ENCODE measurements around the gene SLC22A14.
"Not testable (repeated sequence)": the region's sequence is repeated elsewhere in the genome, so short reads cannot be mapped to it uniquely, and the experiment has no call there.

Gene SLC22A14

DNA sequence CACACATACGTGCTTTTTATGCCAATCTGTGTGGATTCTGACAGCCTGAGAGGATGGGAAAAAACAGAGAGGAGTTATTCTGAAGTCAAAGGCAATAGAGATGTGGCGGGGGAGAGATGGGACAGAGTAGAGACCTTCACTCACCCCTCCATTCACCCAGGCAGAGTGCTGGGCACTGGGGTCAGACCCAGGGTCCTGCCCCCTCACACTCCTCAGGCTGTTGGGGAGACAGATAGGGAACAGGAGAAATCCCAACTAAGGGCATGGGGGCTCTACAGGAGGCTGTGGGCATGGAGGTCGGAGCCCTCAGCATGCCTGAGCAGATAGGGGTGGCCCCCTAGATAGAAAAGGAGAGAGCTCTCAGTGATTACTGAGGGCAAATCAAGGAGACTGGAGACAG lies 30.3 kb downstream of the SLC22A14 start:
- in situ Hi-C loops (cut with MboI; ENCODE audit: low sequenced_read_pairs), result no loop called here

DNA sequence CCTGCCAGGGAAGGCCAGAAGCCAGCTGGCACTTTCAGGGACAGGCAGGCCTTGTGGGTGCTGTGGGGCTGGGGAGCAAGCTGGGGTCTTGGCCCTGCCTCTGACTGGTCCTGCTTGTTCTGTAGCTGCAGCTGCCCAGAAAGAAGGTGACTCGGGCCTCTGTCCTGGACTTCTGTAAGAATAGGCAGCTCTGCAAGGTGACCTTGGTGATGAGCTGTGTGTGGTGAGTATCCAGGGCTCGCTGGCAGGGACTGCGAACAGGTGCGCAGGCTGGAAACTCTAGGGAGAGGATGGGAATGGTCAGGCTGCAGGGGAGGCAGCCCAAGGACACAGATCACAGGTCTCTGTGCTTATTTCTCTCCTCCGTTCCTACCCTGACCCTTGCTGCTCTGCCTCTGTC lies 31.2 kb downstream of the SLC22A14 start:
- in situ Hi-C loops (cut with MboI; ENCODE audit: low sequenced_read_pairs), result no loop called here

DNA sequence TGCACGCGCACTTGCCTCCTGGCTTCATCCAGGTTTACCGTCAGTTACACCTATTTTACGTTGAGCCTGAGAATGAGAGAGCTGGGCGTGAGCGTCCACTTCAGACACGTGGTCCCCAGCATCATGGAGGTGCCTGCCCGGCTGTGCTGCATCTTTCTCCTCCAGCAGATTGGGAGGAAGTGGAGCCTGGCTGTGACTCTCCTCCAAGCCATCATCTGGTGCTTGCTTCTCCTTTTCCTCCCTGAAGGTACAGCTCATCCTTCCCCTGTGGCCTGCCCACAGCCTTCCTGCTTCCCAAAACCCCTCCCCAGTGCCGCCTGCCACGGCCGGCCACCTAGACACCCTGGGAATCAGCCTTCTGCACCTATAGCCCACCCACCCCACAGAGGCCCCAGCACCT lies 31.6 kb downstream of the SLC22A14 start:
- in situ Hi-C loops (cut with MboI; ENCODE audit: low sequenced_read_pairs), result no loop called here

DNA sequence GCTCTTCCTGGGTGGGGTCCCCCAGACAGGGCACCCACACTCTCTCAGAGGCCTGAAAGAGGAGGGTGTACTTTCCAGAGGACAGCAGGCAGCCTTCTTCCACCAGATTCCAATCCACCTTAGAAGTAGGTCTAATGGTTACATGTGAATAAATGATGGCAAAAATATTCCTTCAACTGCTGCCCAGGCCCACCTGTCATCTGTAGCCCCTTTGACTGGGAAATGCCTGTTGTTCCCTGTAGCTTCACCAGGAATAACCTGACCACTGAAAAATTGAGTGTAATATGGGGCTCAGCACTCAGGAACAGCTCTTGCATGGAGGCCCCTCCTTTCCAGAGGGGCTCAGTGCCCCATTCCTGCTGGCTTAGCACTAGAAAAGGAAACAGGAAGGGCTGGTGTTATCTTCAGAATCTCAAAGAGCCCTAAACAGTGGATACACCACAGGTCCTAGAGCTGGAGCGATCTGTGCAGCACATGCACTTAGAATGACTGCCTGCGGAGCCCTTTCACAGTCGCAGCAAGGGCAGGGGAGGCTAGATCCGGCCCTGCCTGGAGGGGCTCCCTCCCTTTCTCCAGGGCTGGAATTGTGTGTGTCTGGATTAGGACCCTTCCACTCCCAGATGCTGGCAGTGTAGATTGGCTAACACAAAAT lies 32.1 kb downstream of the SLC22A14 start:
- in situ Hi-C loops (cut with MboI; ENCODE audit: low sequenced_read_pairs), result no loop called here

DNA sequence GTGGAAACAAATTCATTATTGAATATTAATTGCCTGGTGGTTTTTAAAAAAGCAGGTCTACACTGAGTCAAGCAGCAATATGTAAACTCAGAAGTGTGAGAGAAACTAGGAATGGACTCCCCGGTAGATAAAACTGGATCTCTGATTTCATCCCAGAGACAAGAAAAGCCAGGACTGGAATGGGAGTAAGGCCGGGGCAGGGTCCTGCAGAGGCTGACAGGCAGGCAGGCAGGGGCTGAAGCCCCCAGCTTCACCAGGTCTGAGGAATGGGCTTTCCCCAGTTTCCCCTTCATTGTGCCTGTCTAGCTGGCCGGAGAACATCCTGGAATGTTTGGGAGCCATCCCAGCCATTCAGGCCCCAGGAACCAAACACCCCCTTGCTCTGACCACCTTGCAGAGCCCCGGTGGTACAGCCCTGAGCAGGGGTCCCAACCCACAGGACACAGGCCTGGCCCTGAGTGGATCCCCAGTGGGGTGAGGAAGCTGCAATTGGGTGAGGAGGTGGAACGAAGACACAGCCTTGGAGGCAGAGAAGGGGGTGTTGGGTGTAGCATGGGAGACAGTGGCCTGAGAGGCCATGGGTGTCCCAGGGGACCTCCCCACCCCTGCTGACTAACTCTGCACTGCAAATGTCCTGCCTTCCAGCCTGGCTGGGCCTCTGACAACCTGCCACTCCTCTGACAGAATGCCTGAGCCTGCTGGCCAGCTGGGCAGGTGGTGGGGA lies 32.8 kb downstream of the SLC22A14 start:
- in situ Hi-C loops (cut with MboI; ENCODE audit: low sequenced_read_pairs), result no loop called here

DNA sequence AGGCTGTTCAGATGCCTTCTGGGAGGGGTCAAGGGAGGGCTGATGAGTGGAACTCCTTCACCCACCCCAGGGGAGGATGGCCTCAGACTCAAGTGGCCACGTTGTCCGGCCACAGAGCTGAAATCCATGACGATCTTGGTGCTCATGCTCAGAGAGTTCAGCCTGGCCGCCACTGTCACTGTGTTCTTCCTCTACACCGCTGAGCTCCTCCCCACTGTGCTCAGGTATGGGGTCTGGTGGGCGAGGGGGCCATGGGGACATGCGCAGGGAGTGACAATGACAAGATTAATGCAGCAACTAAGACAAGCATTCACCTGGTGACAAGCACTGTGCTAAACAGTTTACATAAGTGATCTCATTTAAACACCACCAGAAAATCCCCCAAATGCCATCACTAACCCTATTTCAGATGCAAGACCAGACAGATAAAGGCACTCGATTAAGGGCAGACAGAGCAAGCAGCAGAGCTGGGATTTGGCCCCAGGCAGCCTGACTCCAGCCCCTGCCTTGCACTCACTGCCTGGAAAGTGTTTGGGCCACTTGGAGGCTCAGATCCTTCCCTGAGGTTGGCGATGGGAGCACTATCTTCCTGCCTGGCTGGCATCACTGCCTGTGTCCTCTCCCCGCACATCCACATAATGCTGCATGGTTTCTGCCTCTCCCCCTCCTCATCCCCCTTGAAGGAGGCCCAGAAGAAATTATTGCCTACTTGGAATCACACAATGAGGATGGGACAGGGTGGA lies 33.6 kb downstream of the SLC22A14 start:
- in situ Hi-C loops (cut with MboI; ENCODE audit: low sequenced_read_pairs), result no loop called here

DNA sequence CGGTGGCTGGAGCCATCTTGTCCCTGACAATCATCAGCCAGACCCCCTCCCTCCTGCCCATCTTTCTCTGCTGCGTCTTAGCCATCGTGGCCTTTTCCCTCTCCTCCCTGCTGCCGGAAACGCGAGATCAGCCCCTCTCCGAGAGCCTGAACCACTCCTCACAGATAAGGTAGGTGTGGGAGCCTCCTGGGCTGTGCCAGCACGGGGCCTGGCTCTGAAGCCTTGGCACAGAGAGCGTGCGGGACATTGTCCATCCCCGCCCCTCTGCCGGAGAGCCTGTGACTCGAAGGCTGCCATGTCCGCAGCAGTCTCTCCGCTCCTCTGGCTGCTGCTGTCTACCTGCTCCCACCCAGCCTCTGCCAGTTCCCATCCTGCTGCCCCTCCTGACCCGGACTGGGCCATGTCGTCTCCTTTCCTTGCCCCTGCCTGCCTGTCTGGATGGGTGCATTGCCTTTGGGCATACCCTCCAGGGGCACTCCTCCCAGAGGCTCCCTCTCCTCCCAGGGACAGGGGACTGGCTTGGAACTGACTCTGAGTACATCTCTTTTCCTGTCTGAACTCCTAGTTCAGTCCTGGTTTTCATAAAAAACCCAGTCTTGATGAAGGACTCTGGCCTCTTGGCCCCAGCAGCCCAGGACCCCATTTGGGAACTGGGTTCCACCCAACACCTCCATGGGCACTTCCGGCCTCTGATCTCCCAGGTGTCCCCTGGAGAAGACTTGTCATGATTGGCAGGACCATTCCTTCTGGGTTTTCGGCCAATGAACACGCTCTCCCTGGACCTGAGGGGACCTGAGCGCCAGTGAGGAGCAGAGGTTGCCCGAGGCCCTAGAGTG lies 34.5 kb downstream of the SLC22A14 start:
- in situ Hi-C loops (cut with MboI; ENCODE audit: low sequenced_read_pairs), result no loop called here

DNA sequence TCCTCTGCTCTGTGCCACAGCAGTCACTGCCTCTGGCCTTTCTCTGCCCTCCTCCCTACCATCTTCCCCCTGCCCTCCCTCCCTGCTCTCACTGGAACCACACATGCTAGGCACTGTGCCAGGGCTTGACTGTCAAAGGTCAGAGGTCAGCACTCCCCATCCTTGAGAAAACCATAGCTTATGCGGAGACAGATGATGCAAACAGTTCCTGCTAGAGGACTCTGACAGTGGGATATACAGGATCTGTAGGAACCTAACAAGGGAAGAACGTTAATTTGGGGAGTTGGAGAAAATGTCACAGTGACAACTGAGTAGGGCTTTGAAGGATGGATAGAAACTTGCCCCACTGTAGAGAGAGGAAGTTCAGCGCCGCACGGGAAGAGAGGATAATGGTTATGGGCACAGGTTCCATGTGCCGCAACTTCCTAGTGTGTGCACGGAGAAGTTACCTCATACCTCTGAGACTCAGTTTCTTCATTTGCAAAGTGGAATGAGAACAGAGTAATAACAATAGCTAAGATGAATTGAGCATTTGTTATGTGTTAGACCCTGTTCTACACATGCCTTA lies 35.2 kb downstream of the SLC22A14 start:
- in situ Hi-C loops (cut with MboI; ENCODE audit: low sequenced_read_pairs), result no loop called here

DNA sequence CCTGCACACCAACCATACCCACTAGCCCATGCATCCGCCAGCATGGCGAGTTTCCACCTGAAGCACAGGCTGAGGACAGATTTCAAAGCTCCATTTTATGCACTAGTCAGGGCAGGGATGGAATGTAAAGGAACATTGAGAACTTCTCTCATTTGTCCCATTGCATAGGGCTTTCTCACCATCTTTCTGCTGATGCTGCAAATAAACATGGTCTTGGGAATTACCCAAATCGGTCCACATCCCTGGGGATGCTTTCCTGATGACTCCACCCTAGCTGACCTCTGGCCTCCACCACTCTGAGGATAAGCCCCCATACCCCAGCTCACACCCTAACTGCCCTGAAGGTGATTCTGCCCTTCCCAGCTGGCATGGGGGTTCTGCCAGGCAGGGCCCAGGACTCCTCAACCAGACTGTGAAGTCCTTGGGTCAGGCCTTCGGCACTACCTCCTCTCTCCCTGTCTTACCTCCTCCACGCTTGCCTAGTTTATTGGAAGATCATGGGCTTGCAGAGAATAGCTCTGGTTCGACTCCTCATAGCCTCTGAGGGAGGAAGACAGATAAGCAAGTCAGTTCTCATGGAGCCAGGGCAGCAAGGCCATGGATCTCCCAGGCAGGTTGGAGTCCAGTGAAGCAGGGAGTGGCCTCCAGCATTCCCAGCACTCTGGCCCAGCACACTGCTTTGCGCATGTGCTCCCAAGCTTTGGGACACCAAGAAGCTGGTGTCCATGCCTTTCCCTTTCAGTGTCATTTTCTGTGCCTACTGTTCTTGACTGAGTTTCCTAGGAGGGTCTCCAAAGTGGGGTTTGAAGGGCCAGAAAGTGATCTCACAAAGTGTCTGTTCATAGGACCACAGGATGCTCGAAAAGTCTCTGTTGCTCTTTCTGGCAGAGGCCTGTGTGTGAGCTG lies 36.9 kb downstream of the SLC22A14 start:
- in situ Hi-C loops (cut with MboI; ENCODE audit: low sequenced_read_pairs), result no loop called here

DNA sequence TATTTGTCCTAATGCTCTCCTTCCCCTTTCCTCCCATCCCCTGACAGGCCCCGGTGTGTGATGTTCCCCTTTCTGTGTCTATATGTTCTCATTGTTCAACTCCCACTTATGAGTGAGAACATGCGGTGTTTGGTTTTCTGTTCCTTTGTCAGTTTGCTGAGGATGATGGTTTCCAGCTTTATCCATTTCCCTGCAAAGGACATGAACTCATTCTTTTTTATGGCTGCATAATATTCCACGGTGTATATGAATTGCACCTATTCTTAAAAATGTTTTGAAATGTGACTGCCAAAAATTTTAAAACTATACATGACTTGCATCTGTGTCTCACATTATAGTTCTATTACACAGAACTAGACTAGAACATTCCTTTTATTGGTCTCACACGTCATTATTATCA lies 38.5 kb downstream of the SLC22A14 start:
- in situ Hi-C loops (cut with MboI; ENCODE audit: low sequenced_read_pairs), result not testable (repeated sequence)

DNA sequence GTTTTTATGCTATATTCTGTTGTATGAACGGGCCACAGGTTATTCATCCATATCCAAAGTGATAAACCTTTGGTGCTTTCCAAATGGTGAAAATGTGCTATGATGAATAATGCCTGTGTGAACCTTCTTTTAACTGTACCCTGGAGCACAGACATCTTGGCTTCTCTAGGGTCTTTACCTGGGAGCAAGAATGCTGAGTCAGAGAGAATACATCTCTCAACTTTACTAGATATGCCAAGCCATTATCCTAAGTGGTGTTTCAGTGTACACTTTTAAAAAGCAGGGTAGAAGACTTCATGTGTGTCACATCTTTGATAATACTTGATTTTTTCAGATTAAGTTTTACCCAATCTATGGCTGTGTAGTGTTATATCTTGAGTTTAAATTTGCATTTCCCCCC lies 41.0 kb downstream of the SLC22A14 start:
- in situ Hi-C loops (cut with MboI; ENCODE audit: low sequenced_read_pairs), result no loop called here

DNA sequence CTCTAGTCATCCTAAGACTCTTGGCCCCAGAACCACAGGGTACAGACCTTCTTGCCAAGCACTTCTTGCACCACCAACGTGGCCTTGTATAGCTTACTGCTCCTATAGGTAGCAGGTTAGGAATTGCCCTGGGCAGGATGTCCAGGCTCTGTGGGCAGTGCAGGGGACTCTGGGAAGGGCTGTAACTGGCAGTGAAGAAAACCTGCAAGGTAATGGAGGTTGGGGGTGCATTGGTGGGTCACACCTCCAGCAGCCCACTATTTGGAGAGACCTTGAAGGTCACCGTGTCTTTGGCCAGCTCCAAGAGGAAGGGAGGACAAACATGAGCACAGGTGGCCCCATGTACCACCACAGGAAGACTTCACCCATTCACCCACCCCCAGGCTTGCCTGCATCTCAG lies 43.2 kb downstream of the SLC22A14 start:
- in situ Hi-C loops (cut with MboI; ENCODE audit: low sequenced_read_pairs), result no loop called here

DNA sequence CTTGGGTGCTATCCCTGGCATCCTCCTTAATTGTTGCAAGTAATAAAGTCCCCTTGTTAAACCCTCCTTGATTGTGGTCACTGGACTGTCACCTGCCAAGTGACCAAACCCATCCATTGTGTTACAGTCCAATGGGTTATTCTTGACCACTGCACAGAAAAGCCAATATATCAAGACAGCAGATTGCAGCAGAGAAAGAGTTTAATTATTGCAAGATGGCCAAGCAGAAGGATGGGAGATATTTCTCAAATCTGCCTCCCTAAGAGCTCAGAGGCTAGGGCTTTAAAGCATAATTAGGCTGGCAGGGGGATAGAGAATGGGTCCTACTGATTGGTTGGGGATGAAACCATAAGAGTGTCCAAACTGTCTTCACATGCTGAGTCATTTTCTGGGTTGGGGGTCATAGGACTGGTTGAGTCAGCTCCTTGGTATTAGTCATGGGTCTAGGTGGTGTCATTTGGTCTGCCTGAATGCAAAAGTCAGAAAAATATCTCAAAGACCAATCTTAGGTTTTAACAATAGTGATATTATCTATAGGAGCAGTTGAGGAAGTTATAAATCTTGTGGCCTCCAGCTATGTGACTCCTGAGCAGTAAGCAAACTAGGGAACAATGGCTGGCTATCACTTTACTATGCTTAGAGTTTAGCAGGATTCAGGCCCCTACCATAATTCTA lies 45.4 kb downstream of the SLC22A14 start:
- in situ Hi-C loops (cut with MboI; ENCODE audit: low sequenced_read_pairs), result no loop called here

DNA sequence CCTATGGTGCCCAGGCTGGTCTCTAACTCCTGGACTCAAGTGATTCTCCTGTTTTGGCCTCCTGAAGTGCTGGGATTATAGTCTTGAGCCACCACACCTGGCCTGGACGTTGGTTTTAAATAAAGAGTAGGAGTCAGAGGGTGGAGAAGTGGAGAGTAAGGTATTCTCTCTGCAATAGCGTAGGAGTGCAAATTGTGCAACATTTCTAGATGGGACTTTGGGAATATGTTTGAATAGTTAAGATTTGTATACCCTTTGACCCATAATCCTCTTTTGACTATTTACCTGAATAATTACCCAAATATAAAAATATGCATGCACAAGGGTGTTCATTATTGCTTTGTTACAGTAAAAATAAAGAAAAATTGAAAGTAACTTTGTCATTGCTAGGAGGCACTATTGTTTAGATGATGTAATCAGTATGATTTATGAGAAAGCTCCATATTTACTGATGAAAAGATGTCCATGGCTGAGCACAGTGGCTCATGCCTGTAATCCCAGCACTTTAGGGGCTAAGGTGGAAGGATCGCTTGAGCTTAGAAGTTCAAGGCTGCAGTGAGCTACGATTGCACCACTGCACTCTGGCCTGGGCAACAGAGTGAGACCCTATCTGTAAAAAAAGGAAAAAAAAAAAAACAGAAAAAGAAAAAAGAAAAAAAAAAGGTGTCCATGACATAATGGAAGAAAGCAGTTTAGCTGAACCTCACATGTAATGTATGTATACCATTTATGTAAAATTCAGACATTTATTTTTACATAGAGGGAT lies 49.3 kb downstream of the SLC22A14 start:
- in situ Hi-C loops (cut with MboI; ENCODE audit: low sequenced_read_pairs), result no loop called here

DNA sequence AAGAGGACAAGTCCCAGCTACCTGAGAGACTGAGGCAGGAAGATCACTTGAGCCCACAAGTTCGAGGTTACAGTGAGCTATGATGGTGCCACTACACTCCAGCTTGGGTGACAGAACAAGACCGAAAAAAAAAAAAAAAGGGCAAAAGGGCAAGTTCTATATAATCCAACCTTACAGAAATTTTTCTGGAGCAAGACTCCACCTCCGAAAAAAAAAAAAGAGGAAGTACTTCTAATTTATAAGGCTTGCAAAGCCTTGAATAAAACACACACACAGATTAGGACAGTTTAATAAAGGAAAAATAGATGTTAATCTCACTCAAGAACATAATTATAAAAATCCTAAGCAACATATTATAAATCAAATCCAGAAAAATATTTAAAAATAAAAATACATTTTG lies 50.1 kb downstream of the SLC22A14 start:
- in situ Hi-C loops (cut with MboI; ENCODE audit: low sequenced_read_pairs), result no loop called here

DNA sequence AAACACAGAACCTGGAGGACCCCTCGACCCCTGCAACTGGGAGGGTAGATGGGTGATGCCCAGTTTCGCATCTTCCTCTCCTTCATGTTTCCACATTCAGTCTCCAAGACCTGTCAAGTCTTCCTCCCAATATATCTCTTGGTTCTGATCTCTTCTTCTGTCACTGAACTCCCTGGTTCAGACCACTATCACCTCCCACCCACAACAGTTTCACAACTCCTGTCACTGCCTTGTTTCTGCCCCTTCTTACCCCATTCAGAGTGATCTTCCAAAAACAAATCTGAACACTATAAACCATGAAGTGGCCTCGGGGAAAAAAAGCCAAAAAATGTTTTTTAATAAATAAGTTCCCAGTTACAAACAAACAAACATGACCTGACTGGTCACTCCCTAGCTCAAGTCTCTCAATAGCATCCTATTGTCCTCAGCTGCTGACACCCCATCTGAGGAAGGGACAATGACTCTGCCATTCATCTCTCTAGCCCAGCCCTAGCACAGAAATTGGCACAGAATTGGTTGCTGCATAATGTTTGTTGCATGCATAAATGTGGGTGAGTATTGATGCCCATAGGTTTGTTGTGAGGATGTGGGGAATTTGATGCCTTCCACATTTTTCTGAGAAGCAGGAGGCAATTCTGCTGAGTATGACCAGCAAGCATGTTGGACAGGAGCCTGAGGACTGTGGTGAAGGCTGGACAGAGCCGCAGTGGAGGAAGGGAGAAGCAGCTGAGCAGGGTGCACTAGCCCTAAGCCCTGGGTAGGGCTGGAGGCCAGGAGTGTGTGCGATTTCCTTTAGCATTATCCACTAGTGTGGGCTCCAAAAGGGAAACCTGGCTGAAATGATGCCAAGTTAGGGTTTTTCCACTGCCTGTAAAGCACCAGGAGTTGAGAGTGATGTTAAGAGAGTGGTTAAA lies 52.3 kb downstream of the SLC22A14 start:
- in situ Hi-C loops (cut with MboI; ENCODE audit: low sequenced_read_pairs), result no loop called here

DNA sequence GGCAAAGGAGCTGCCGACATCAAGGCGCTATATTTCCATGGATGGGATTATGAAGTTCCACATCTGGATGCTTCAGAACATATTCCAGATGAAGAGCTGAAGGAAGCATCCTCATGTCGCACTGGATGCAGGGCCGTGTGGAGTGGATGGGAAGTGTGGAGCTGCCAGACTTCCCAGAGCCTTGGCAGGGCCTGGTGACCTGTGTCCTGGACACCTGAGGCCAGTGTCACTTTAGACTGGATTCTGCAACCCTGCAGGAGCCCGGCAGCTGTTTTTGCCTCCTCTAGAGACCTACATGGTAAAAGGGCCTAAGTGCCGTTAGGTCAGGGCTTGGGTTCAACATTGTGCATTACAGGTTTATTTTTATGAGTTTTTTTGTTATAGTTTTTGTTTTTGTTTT lies 53.2 kb downstream of the SLC22A14 start:
- in situ Hi-C loops (cut with MboI; ENCODE audit: low sequenced_read_pairs), result no loop called here

DNA sequence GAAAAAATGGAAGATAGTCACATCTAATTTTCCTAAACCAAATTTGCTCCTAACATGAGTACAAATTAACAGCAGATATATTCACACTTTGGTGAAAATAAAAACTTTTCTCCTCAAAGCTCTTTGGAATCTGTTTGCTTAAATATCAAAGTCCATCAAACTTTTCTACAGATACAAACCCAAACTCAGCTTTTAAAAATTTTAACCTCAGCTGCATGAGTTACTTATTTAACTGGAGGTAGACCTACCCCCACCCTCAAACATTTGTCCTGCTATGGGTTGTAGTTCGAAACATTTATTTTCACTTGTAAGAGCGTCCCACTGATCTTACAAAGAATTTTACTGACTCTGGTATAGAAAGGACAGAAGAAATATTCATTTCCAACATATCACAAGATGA lies 55.6 kb downstream of the SLC22A14 start:
- in situ Hi-C loops (cut with MboI; ENCODE audit: low sequenced_read_pairs), result no loop called here

Data from HL-60/S4 (cell line).